BE2C (cell line): Measurements from ENCODE around the gene SORCS3.

Source experiments
- DNase-seq: peaks from one replicate; pipeline ENCODE4 v3.0.0-alpha.2; 2020
- H3K27me3 ChIP-seq: fragments of 250-450 bp; sonication (Bioruptor Pico); 2 replicates; pipeline ENCODE4 v1.5.1; 2020; ENCODE audit warnings: mild to moderate bottlenecking
- H3K36me3 ChIP-seq: fragments of 250-450 bp; sonication (Bioruptor Pico); 2 replicates; pipeline ENCODE4 v1.5.1; 2020; ENCODE audit warnings: mild to moderate bottlenecking
- H3K4me1 ChIP-seq: fragments of 250-450 bp; sonication (Bioruptor Pico); 2 replicates; pipeline ENCODE4 v1.5.1; 2020
- H3K4me3 ChIP-seq: 2 replicates; pipeline ENCODE4 v1.5.1; 2011; ENCODE audit warnings: low read depth, low read length
- H3K9me3 ChIP-seq: fragments of 250-450 bp; sonication (Bioruptor Pico); 2 replicates; pipeline ENCODE4 v1.5.1; 2020
- TF ChIP-seq, protein P1 (sequence below): IDR thresholded peaks from 2 replicates; pipeline ENCODE4 v1.5.1; 2012; ENCODE audit warnings: mild to moderate bottlenecking, low read depth, low read length

Gene SORCS3

DNA sequence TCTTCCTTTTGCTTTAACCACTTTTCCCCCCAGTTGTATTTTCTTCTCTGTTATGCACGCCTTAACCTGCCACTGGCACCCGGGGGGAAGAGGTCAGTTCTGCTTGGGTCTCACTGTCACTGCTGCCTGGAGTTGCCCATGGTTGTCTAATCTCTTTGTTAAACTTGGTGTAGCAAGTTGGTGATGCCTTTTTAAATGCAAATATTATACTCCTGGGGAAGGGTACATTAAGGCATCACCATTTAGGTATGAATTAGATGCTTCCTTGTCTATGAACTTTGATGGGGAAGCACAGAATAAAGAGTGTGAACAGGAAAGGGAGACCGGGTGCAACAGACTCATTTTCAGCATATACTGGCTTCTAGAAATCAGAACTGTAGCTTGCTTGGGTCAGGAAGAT is 9.1 kb upstream of the SORCS3 start:
- TF ChIP-seq, protein P1, sequence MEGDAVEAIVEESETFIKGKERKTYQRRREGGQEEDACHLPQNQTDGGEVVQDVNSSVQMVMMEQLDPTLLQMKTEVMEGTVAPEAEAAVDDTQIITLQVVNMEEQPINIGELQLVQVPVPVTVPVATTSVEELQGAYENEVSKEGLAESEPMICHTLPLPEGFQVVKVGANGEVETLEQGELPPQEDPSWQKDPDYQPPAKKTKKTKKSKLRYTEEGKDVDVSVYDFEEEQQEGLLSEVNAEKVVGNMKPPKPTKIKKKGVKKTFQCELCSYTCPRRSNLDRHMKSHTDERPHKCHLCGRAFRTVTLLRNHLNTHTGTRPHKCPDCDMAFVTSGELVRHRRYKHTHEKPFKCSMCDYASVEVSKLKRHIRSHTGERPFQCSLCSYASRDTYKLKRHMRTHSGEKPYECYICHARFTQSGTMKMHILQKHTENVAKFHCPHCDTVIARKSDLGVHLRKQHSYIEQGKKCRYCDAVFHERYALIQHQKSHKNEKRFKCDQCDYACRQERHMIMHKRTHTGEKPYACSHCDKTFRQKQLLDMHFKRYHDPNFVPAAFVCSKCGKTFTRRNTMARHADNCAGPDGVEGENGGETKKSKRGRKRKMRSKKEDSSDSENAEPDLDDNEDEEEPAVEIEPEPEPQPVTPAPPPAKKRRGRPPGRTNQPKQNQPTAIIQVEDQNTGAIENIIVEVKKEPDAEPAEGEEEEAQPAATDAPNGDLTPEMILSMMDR: no peak
- Histone ChIP-seq H3K4me1 (no peaks in the 10 kb centered on the region), H3K4me3 (no peak overlapping the region), H3K36me3 (no peaks in the 10 kb centered on the region), H3K9me3 (no peaks in the 10 kb centered on the region), H3K27me3 (no peaks in the 10 kb centered on the region; the same call in 1 of the 2 replicates)
- DNase-seq: no peak

DNA sequence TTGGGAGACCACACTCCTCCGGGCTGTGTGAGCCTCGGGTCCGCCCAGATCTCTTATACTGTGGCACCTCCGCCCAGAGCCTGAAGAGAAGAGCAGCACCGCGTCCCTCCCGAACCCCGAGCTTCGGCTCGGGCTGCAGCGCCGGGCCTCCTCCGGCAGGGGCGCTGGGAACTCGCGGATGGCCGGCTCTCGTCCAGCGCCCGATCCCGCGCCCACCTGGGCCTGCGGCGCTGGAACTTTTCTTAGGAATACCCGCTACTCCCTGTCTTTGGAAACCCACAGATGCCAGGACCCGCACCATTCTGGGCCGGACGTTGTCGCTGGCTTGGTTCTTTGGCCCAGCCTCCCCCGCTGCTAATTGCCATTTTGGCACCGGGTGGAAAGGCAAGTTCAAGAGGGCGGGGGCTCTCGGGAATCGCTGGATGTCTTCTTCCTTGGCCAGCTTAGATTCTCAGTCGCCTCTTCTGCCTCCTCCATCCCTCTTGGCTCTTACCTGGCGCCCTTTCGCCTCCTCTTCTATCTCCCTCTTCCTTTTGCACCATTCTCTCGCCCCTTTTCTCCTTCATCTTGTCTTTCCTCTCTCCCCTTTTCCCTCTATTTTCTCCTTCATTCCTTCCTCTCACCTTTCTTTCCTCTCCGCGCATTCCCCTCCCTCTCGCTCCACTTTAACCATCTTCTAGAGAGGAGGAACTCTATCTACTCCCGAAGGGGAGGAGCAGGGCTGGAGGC is 2.1 kb upstream of the SORCS3 start:
- DNase-seq: peak; percentile 27
- no peak overlapping the region for H3K4me3 ChIP-seq
- H3K4me1 ChIP-seq: no peaks in the 10 kb centered on the region
- H3K9me3 ChIP-seq: no peaks in the 10 kb centered on the region
- TF ChIP-seq, protein P1: peak; percentile 42
- H3K27me3 ChIP-seq: peaks cover 43% of the 10 kb centered on the region
- H3K36me3 ChIP-seq: no peaks in the 10 kb centered on the region

DNA sequence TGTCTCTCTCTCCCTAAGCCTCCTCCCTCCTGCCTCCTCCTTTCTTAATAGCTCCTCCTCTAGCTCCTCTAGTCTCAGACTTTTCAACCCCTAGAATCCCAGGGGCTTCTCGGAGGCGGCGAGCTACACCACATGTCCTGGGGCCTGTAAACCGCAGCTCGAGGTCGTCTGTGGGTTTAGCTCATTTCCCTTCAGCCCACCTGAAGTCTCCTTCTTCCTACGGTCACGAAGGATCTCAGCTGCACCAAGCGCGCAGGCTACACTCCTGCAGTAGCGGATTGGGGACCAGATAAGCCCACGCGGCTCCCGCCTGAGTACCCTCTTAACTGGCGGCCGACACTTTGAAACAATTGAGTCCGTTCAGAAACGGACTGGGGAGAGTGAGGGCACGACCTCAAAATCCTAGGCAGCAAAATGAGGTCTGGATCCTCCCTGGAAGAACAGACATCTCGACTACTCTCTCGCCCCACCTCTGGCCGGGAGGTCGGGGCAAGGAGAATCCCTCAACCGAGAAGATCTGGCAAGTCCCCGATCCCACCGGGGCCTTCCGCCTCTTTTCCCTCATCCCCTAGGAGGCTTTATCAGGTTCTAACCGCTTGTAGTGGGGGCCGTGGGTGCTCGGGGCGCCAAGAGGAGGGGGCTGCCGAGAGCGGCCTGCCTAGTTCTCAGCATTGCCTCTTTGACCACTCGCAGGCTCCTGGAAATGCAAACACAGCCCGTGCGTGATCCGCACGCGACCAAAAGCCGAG is 1.3 kb upstream of the SORCS3 start:
- TF ChIP-seq, protein P1: no peak
- Histone ChIP-seq H3K4me3 (no peak overlapping the region), H3K36me3 (no peaks in the 10 kb centered on the region), H3K9me3 (no peaks in the 10 kb centered on the region), H3K27me3 (peaks cover 43% of the 10 kb centered on the region), H3K4me1 (no peaks in the 10 kb centered on the region)
- no peak for DNase-seq

GRCh38 chr10:104640339-104641186 is 527 bp upstream of the SORCS3 start:
- peaks cover 43% of the 10 kb centered on the region for H3K27me3 ChIP-seq
- no peaks in the 10 kb centered on the region for H3K36me3 ChIP-seq
- H3K9me3 ChIP-seq: no peaks in the 10 kb centered on the region
- no peak overlapping the region for H3K4me3 ChIP-seq
- DNase-seq: no peak
- TF ChIP-seq, protein P1: no peak
- H3K4me1 ChIP-seq: no peaks in the 10 kb centered on the region

DNA sequence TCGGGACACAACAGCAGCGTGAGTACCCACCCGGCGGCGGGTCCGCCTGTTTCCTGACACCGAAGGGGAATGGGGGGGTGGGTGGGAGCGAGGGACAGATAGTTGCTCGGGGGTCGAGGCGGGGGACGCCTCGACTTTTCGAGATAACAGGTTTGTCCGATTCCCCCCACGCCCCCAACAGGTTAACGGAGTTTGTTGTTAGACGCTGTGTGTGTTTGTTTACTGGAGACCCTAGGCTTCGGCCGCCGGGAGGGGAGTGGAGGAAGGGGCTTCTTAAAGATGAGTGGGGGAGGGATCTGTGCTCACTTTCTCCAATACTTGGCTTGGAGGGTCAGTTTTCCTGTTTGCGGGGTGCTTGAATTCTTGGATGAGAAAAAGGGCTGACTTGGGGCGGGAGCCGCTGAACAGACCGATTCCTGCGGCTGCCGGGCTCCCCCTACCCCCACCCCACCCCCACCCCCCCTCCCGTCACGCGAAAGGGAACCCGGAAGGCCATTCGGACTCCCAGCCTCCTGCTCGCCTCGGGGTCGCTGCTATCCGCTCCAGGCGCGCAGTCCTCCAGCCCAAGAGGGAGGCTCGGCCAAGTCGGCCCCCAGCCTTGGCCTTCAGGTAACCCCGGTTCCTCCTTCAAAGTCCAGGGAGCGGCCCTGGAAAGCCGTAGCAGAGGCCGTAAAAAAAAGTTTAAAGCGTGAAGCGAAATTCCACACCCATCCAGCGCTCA is 1.0 kb downstream of the SORCS3 start:
- peaks cover 43% of the 10 kb centered on the region for H3K27me3 ChIP-seq
- H3K4me3 ChIP-seq: no peak overlapping the region
- TF ChIP-seq, protein P1: no peak
- no peaks in the 10 kb centered on the region for H3K9me3 ChIP-seq
- H3K4me1 ChIP-seq: no peaks in the 10 kb centered on the region
- DNase-seq: no peak
- no peaks in the 10 kb centered on the region for H3K36me3 ChIP-seq
